ENCODE measurements around the gene PRDM16. TPM values are rescaled to one million over a fixed set of nuclear protein-coding genes. Genes with fewer than 3 reads are reported as not detected.

PRDM16 gene
- total RNA-seq, 1 experiment from 2014 or later, result 0.17 TPM

DNA sequence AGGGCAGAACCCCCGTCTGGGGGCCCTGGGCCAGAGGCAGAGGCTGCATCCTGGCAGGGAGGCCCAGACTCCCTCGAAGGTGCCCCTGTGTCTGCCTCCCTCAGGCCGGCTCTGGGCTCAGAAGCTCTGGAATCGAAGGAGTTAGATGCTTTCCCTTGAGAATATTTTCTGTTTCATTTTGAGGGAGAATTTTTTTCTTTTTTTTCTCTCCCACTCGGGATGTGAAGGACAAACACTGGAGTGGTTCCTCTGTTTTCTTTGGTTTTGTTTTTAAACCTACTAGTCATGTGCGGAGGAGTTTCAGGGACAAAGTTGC, 44.7 kb downstream of the PRDM16 start:
- Histone ChIP-seq H2AFZ (ENCODE audit: low read length) (no peak overlapping the region), H2BK5ac (ENCODE audit: insufficient read length, low read length) (no peak overlapping the region), H3K9me3 (ENCODE audit: control insufficient read depth, low read depth, low read length) (no peaks in the 10 kb centered on the region), H4K91ac (ENCODE audit: insufficient read length, low read depth, low read length) (no peak overlapping the region), H2BK12ac (ENCODE audit: insufficient read length, low read depth, low read length) (no peak overlapping the region), H3K79me2 (ENCODE audit: insufficient read depth, low read length) (no peaks in the 10 kb centered on the region), H3K56ac (ENCODE audit: insufficient read length, low read depth, low read length) (no peak overlapping the region), H3K27me3 (ENCODE audit: insufficient read depth, low read length) (no peaks in the 10 kb centered on the region), H3K4me2 (ENCODE audit: insufficient read depth, insufficient read length, low read length) (no peak overlapping the region), H3K27ac (ENCODE audit: insufficient read length, low read depth, low read length) (no peak overlapping the region), H3T11ph (ENCODE audit: low read length) (no peak overlapping the region), H2BK20ac (ENCODE audit: low read depth, low read length, poor library complexity, severe bottlenecking) (no peak overlapping the region), H4K20me1 (ENCODE audit: control insufficient read depth, insufficient read depth, insufficient read length) (no peaks in the 10 kb centered on the region), H3K18ac (ENCODE audit: insufficient read length, low read depth, low read length) (no peak overlapping the region), H2BK120ac (ENCODE audit: low read depth, low read length, poor library complexity, severe bottlenecking) (no peak overlapping the region), H4K8ac (replicated peaks; ENCODE audit: insufficient read length, low read depth, low read length) (no peak overlapping the region), H3K14ac (ENCODE audit: insufficient read depth, low read length) (no peak overlapping the region), H3K4me1 (ENCODE audit: insufficient read depth, low read length) (no peaks in the 10 kb centered on the region), H3K23me2 (ENCODE audit: insufficient read length, low read depth, low read length, poor library complexity, severe bottlenecking) (no peaks in the 10 kb centered on the region), H4K5ac (ENCODE audit: insufficient read length, low read depth, low read length) (no peak overlapping the region), H2BK15ac (ENCODE audit: low read depth, low read length) (no peak overlapping the region), H3K79me1 (ENCODE audit: insufficient read depth, low read depth, low read length, poor library complexity, severe bottlenecking) (no peaks in the 10 kb centered on the region), H3K4ac (ENCODE audit: low read depth, low read length) (no peak overlapping the region), H3K9ac (ENCODE audit: extremely low read depth, insufficient read length, low read length) (no peak overlapping the region), H2AK5ac (ENCODE audit: insufficient read length, low read length) (no peak overlapping the region), H3K23ac (ENCODE audit: insufficient read length, low read depth, low read length) (no peak overlapping the region)
- H3K9me3 Mint-ChIP-seq, result peaks cover 0 to 2% of the 10 kb centered on the region in 2 experiments; a peak in 1 of 5 replicates
- TF ChIP-seq, protein P1, sequence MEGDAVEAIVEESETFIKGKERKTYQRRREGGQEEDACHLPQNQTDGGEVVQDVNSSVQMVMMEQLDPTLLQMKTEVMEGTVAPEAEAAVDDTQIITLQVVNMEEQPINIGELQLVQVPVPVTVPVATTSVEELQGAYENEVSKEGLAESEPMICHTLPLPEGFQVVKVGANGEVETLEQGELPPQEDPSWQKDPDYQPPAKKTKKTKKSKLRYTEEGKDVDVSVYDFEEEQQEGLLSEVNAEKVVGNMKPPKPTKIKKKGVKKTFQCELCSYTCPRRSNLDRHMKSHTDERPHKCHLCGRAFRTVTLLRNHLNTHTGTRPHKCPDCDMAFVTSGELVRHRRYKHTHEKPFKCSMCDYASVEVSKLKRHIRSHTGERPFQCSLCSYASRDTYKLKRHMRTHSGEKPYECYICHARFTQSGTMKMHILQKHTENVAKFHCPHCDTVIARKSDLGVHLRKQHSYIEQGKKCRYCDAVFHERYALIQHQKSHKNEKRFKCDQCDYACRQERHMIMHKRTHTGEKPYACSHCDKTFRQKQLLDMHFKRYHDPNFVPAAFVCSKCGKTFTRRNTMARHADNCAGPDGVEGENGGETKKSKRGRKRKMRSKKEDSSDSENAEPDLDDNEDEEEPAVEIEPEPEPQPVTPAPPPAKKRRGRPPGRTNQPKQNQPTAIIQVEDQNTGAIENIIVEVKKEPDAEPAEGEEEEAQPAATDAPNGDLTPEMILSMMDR (conservative IDR thresholded peaks at IDR 0.05), result no peak
- no peak for DNase-seq
- peak overlapping the region in 1 of 3 experiments; percentile 60; a peak in 3 of 7 replicates for H3K27ac Mint-ChIP-seq
- H3K36me3 Mint-ChIP-seq (ENCODE audit: insufficient read depth in 1 of 3, low read depth in 3 of 3), result no peaks in the 10 kb centered on the region; a peak in 1 of 7 replicates
- H3K4me1 Mint-ChIP-seq, result peaks cover 0 to 18% of the 10 kb centered on the region in 2 experiments; a peak in 1 of 4 replicates
- peaks cover 3% of the 10 kb centered on the region for H3K27me3 Mint-ChIP-seq (ENCODE audit: low read depth)
- no CpG with 5 or more reads among the region's 6 CpGs for WGBS (ENCODE audit: extremely low coverage, insufficient read length, low lambda C conversion rate)
- no peak overlapping the region for H3K4me3 Mint-ChIP-seq

Measured in H9 (cell line).